Breast epithelium (tissue), 4 donors: ENCODE data around the gene RNPC3. TPM values are rescaled to one million over a fixed set of nuclear protein-coding genes. Genes with fewer than 3 reads are reported as not detected.
"Not testable (repeated sequence)": the region's sequence is repeated elsewhere in the genome, so short reads cannot be mapped to it uniquely, and the experiment has no call there.

Experiments used
- DNase-seq, 2 donors: peaks; one replicate each; pipeline ENCODE4 v3.0.0-alpha.2; 2019; ENCODE audit warnings: low spot score in 2 of 2
- H3K27ac ChIP-seq, 2 donors: fragments of 200-600 bp; sonication (generic) in 1 of 2; one replicate each; pipeline ENCODE4 v1.5.1; 2016 to 2019; ENCODE audit warnings: mild to moderate bottlenecking in 1 of 2
- H3K27me3 ChIP-seq, 2 donors: fragments of 200-600 bp; sonication (generic) in 1 of 2; one replicate each; pipeline versions ENCODE4 v1.5.1 to v1.6.0; 2017 to 2019; ENCODE audit warnings: control low read depth in 1 of 2, mild to moderate bottlenecking in 1 of 2
- H3K36me3 ChIP-seq: fragments of 200-600 bp; one replicate; pipeline ENCODE4 v1.5.1; 2019
- H3K4me1 ChIP-seq, 2 donors: fragments of 200-600 bp; sonication (generic); one replicate each; pipeline ENCODE4 v1.5.1; 2016 to 2019; ENCODE audit warnings: control low read depth in 1 of 2
- H3K4me3 ChIP-seq, 3 donors: fragments of 200-600 bp; sonication (generic); 1 replicate in 2 of 3; 2 replicates in 1 of 3; pipeline ENCODE4 v1.5.1; 2016 to 2019; ENCODE audit warnings: mild to moderate bottlenecking in 3 of 3, moderate library complexity in 2 of 3
- H3K9me3 ChIP-seq, 2 donors: fragments of 200-600 bp; sonication (generic) in 1 of 2; one replicate each; pipeline ENCODE4 v1.5.1; 2016 to 2019; ENCODE audit warnings: control low read depth in 1 of 2
- POLR2A ChIP-seq: fragments of 450-650 bp; IDR thresholded peaks from one replicate; pipeline ENCODE4 v1.6.1; 2016; ENCODE audit warnings: antibody characterized with exemption, mild to moderate bottlenecking, moderate library complexity
- POLR2AphosphoS5 ChIP-seq, 3 donors: sonication (generic); formaldehyde crosslinking; IDR thresholded peaks; one replicate each; pipeline ENCODE4 v1.6.1; 2017; ENCODE audit warnings: antibody characterized with exemption in 3 of 3
- intact Hi-C: fragments of 100-400 bp; cut with DNase I; formaldehyde crosslinking; loops from one replicate; pipeline ENCODE4 v1.15.1; 2023; ENCODE audit warnings: low total_unique reads
- total RNA-seq, 3 donors: library from RNA; depleted of rRNA; stranded (reverse); fragments of >200 nt; gene quantifications; one replicate each; pipeline ENCODE4 v1.1.0, GENCODE V29; 2016
- TF ChIP-seq, protein P1 (sequence below), 3 donors: fragments of 450-650 bp; IDR thresholded peaks; one replicate each; pipeline ENCODE4 v1.5.1; 2016 to 2017; ENCODE audit warnings: antibody characterized with exemption in 3 of 3, mild to moderate bottlenecking in 3 of 3, moderate library complexity in 3 of 3

RNPC3 gene
- total RNA-seq, 3 donors from 2014 or later, result 41.0 to 67.8 (median 58.7) TPM

DNA sequence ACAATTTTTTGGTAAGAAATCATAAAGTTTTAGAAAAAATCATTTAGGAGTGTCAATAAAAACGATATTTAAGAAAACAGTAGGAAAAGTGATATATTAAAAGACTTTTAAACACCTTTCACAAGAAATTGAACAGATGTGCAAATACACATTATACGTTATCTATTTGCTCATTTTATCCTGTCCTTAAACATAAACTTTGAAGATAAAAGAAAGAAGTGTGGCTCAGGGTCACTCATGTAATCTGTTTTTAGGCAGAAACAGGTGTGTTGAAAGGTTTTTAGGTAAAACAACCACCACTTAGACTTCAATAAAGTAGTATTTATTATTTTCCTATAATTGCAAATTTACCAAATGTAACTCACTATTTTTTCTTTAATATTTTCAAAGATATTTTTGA, 59.0 kb downstream of the RNPC3 start:
- no peak for TF ChIP-seq POLR2AphosphoS5 (IDR thresholded peaks at IDR 0.05)
- TF ChIP-seq, protein P1, sequence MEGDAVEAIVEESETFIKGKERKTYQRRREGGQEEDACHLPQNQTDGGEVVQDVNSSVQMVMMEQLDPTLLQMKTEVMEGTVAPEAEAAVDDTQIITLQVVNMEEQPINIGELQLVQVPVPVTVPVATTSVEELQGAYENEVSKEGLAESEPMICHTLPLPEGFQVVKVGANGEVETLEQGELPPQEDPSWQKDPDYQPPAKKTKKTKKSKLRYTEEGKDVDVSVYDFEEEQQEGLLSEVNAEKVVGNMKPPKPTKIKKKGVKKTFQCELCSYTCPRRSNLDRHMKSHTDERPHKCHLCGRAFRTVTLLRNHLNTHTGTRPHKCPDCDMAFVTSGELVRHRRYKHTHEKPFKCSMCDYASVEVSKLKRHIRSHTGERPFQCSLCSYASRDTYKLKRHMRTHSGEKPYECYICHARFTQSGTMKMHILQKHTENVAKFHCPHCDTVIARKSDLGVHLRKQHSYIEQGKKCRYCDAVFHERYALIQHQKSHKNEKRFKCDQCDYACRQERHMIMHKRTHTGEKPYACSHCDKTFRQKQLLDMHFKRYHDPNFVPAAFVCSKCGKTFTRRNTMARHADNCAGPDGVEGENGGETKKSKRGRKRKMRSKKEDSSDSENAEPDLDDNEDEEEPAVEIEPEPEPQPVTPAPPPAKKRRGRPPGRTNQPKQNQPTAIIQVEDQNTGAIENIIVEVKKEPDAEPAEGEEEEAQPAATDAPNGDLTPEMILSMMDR (IDR thresholded peaks at IDR 0.05), result no peak
- no peak for TF ChIP-seq POLR2A
- H3K27me3 ChIP-seq, result no peaks in the 10 kb centered on the region
- DNase-seq, result no peak
- H3K4me1 ChIP-seq, result no peaks in the 10 kb centered on the region
- no peaks in the 10 kb centered on the region for H3K9me3 ChIP-seq
- intact Hi-C loops, result loop anchor here (10.0 kb wide), 1 partner anchor 1040 kb away; no protein-coding TSS in a partner anchor
- no peak overlapping the region for H3K4me3 ChIP-seq
- H3K27ac ChIP-seq, result no peak overlapping the region
- no peaks in the 10 kb centered on the region for H3K36me3 ChIP-seq

DNA sequence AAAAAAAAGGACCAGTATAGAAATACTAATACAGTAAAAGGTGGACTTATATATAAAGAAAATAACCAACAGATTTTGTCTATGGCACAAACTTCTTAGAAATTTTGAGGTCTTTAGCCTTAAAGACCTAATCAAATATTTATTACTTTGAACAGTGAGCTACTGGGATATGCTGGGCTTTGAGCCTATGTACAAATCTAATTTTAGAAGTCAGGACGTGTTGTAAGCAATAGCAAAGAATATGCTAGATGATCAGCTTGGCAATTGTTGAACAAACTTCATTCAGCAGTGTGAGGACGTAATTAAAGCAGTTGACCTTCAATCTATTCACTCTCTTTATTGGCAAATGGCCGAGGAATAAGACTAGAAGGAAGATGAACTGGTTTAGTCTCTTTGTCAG, 77.2 kb downstream of the RNPC3 start:
- H3K27me3 ChIP-seq, H3K4me3 ChIP-seq, intact Hi-C loops, H3K9me3 ChIP-seq, H3K4me1 ChIP-seq, DNase-seq, H3K36me3 ChIP-seq, H3K27ac ChIP-seq: not testable (repeated sequence)

Other genes starting within 250 kb of the RNPC3 start
- gene AMY2B, start 45.9 kb downstream of the RNPC3 start, total RNA-seq, result 10 to 100 TPM; 47.2 to 79.0 (median 54.1) TPM
- gene AMY2A, start 91.7 kb downstream of the RNPC3 start, total RNA-seq, result 1 to 10 TPM in 1 of 3 donors, not detected in 2; 1.3 TPM
- not detected for gene AMY1A, start 130.1 kb downstream of the RNPC3 start, total RNA-seq
- not detected for gene AMY1B, start 170.5 kb downstream of the RNPC3 start, total RNA-seq
- not detected for gene AMY1C, start 224.2 kb downstream of the RNPC3 start, total RNA-seq